Memory B cell (primary cell): Measurements from ENCODE around the gene ABCA10.
"Not testable (repeated sequence)": the region's sequence is repeated elsewhere in the genome, so short reads cannot be mapped to it uniquely, and the experiment has no call there.

Experiments
- ATAC-seq: fragments of 150-1000 bp; cut with Tn5 transposase; 2 replicates; pipeline ENCODE4 v1.10.0; 2021; ENCODE audit warnings: low read depth, mild to moderate bottlenecking, moderate library complexity
- DNase-seq, 2 donors: peaks; one replicate each; pipeline ENCODE4 v3.0.0; 2022; ENCODE audit warnings: low spot score in 2 of 2
- H3K27ac Mint-ChIP-seq: one replicate; pipeline ENCODE4 v1.8.0; 2022; ENCODE audit warnings: mild to moderate bottlenecking, moderate library complexity, mixed read lengths
- H3K27me3 Mint-ChIP-seq: one replicate; pipeline ENCODE4 v1.8.0; 2022; ENCODE audit warnings: mixed read lengths
- H3K36me3 Mint-ChIP-seq: one replicate; pipeline ENCODE4 v1.8.0; 2022; ENCODE audit warnings: mild to moderate bottlenecking, mixed read lengths
- H3K4me1 Mint-ChIP-seq: one replicate; pipeline ENCODE4 v1.8.0; 2022; ENCODE audit warnings: mixed read lengths
- H3K4me3 Mint-ChIP-seq: one replicate; pipeline ENCODE4 v1.8.0; 2022; ENCODE audit warnings: mild to moderate bottlenecking, moderate library complexity, mixed read lengths
- H3K9me3 Mint-ChIP-seq: one replicate; pipeline ENCODE4 v1.8.0; 2022; ENCODE audit warnings: mixed read lengths

ABCA10 gene

GRCh38 chr17:69207151-69207550, 21.5 kb downstream of the ABCA10 start:
- no peak overlapping the region for H3K4me3 Mint-ChIP-seq
- H3K9me3 Mint-ChIP-seq, result peaks cover 5% of the 10 kb centered on the region
- H3K36me3 Mint-ChIP-seq, result no peaks in the 10 kb centered on the region
- H3K4me1 Mint-ChIP-seq, result peaks cover 11% of the 10 kb centered on the region
- ATAC-seq (no peak), DNase-seq (no peak)
- H3K27ac Mint-ChIP-seq, result no peak overlapping the region
- H3K27me3 Mint-ChIP-seq, result no peaks in the 10 kb centered on the region

- Mint-ChIP-seq H3K4me3 (no peak overlapping the region), H3K9me3 (no peaks in the 10 kb centered on the region), H3K27me3 (no peaks in the 10 kb centered on the region), H3K4me1 (no peaks in the 10 kb centered on the region), H3K27ac (no peak overlapping the region), H3K36me3 (no peaks in the 10 kb centered on the region)
- no peak for ATAC-seq
- no peak for DNase-seq
Observed at GRCh38 chr17:69198238-69198637, 30.4 kb downstream of the ABCA10 start.

- not testable (repeated sequence) for H3K4me3 Mint-ChIP-seq, DNase-seq, H3K27ac Mint-ChIP-seq
Observed at GRCh38 chr17:69196105-69196653, 32.4 kb downstream of the ABCA10 start.

GRCh38 chr17:69192754-69193153, 35.9 kb downstream of the ABCA10 start:
- DNase-seq (no peak), ATAC-seq (no peak)
- H3K27ac Mint-ChIP-seq, result no peak overlapping the region
- no peaks in the 10 kb centered on the region for H3K9me3 Mint-ChIP-seq
- no peak overlapping the region for H3K4me3 Mint-ChIP-seq
- H3K27me3 Mint-ChIP-seq, result no peaks in the 10 kb centered on the region
- no peaks in the 10 kb centered on the region for H3K4me1 Mint-ChIP-seq
- no peaks in the 10 kb centered on the region for H3K36me3 Mint-ChIP-seq

More at GRCh38 chr17:69196105-69196653, 32.4 kb downstream of the ABCA10 start:
- not testable (repeated sequence) for H3K4me1 Mint-ChIP-seq, ATAC-seq, H3K36me3 Mint-ChIP-seq, H3K27me3 Mint-ChIP-seq, H3K9me3 Mint-ChIP-seq

GRCh38 chr17:69188796-69189195, 39.8 kb downstream of the ABCA10 start:
- Mint-ChIP-seq H3K36me3 (no peaks in the 10 kb centered on the region), H3K9me3 (no peaks in the 10 kb centered on the region)

GRCh38 chr17:69188064-69188463, 40.6 kb downstream of the ABCA10 start:
- no peaks in the 10 kb centered on the region for H3K9me3 Mint-ChIP-seq
- DNase-seq (no peak), ATAC-seq (no peak)
- H3K4me3 Mint-ChIP-seq, result no peak overlapping the region
- no peak overlapping the region for H3K27ac Mint-ChIP-seq
- H3K27me3 Mint-ChIP-seq, result no peaks in the 10 kb centered on the region
- no peaks in the 10 kb centered on the region for H3K4me1 Mint-ChIP-seq
- H3K36me3 Mint-ChIP-seq, result no peaks in the 10 kb centered on the region

More at GRCh38 chr17:69188796-69189195, 39.8 kb downstream of the ABCA10 start:
- no peak for DNase-seq
- Mint-ChIP-seq H3K27ac (no peak overlapping the region), H3K4me3 (no peak overlapping the region), H3K27me3 (no peaks in the 10 kb centered on the region), H3K4me1 (no peaks in the 10 kb centered on the region)
- ATAC-seq, result no peak

- H3K27me3 Mint-ChIP-seq, result no peaks in the 10 kb centered on the region
- no peaks in the 10 kb centered on the region for H3K36me3 Mint-ChIP-seq
- no peak for ATAC-seq
- DNase-seq, result no peak
- H3K9me3 Mint-ChIP-seq, result no peaks in the 10 kb centered on the region
- H3K27ac Mint-ChIP-seq, result no peak overlapping the region
- no peak overlapping the region for H3K4me3 Mint-ChIP-seq
- H3K4me1 Mint-ChIP-seq, result no peaks in the 10 kb centered on the region
Observed at GRCh38 chr17:69187294-69187693, 41.3 kb downstream of the ABCA10 start.

- Mint-ChIP-seq H3K27me3 (no peaks in the 10 kb centered on the region), H3K36me3 (no peaks in the 10 kb centered on the region)
Observed at GRCh38 chr17:69179227-69179952, 49.2 kb downstream of the ABCA10 start.

GRCh38 chr17:69176457-69176795, 52.2 kb downstream of the ABCA10 start:
- no peak for DNase-seq
- H3K4me1 Mint-ChIP-seq, result peaks cover 13% of the 10 kb centered on the region
- no peak for ATAC-seq
- no peak overlapping the region for H3K4me3 Mint-ChIP-seq
- no peaks in the 10 kb centered on the region for H3K27me3 Mint-ChIP-seq
- H3K9me3 Mint-ChIP-seq, result no peaks in the 10 kb centered on the region
- H3K36me3 Mint-ChIP-seq, result peaks cover 2% of the 10 kb centered on the region
- no peak overlapping the region for H3K27ac Mint-ChIP-seq

More at GRCh38 chr17:69179227-69179952, 49.2 kb downstream of the ABCA10 start:
- Mint-ChIP-seq H3K27ac (peak overlapping the region; percentile 54), H3K4me1 (peaks cover 13% of the 10 kb centered on the region), H3K4me3 (no peak overlapping the region), H3K9me3 (no peaks in the 10 kb centered on the region)
- no peak for DNase-seq
- ATAC-seq, result peak; percentile 27

- Mint-ChIP-seq H3K4me1 (peaks cover 13% of the 10 kb centered on the region), H3K4me3 (no peak overlapping the region), H3K27ac (no peak overlapping the region), H3K9me3 (no peaks in the 10 kb centered on the region), H3K36me3 (peaks cover 2% of the 10 kb centered on the region), H3K27me3 (no peaks in the 10 kb centered on the region)
- DNase-seq, result no peak
- ATAC-seq, result no peak
Observed at GRCh38 chr17:69175625-69176456, 52.8 kb downstream of the ABCA10 start.

- H3K27me3 Mint-ChIP-seq, result no peaks in the 10 kb centered on the region
- no peak overlapping the region for H3K4me3 Mint-ChIP-seq
- H3K27ac Mint-ChIP-seq, result no peak overlapping the region
- H3K9me3 Mint-ChIP-seq, result no peaks in the 10 kb centered on the region
- no peak for ATAC-seq
- no peak for DNase-seq
- H3K4me1 Mint-ChIP-seq, result peaks cover 19% of the 10 kb centered on the region
- peaks cover 2% of the 10 kb centered on the region for H3K36me3 Mint-ChIP-seq
Observed at GRCh38 chr17:69175262-69175624, 53.4 kb downstream of the ABCA10 start.

- ATAC-seq, result no peak
- H3K36me3 Mint-ChIP-seq, result peaks cover 4% of the 10 kb centered on the region
- no peak overlapping the region for H3K27ac Mint-ChIP-seq
- peaks cover 15% of the 10 kb centered on the region for H3K4me1 Mint-ChIP-seq
- DNase-seq, result no peak
- H3K9me3 Mint-ChIP-seq, result no peaks in the 10 kb centered on the region
- H3K4me3 Mint-ChIP-seq, result no peak overlapping the region
- H3K27me3 Mint-ChIP-seq, result no peaks in the 10 kb centered on the region
Observed at GRCh38 chr17:69173118-69173517, 55.5 kb downstream of the ABCA10 start.

- H3K36me3 Mint-ChIP-seq, result peaks cover 4% of the 10 kb centered on the region
- H3K27ac Mint-ChIP-seq, result no peak overlapping the region
Observed at GRCh38 chr17:69170377-69170776, 58.2 kb downstream of the ABCA10 start.

GRCh38 chr17:69168642-69169041, 60.0 kb downstream of the ABCA10 start:
- H3K9me3 Mint-ChIP-seq, H3K4me3 Mint-ChIP-seq, H3K27me3 Mint-ChIP-seq, DNase-seq, H3K36me3 Mint-ChIP-seq, H3K4me1 Mint-ChIP-seq, H3K27ac Mint-ChIP-seq, ATAC-seq: not testable (repeated sequence)

More at GRCh38 chr17:69170377-69170776, 58.2 kb downstream of the ABCA10 start:
- peak; percentile 31 for ATAC-seq
- H3K9me3 Mint-ChIP-seq, result no peaks in the 10 kb centered on the region
- peak overlapping the region; percentile 11 for H3K4me3 Mint-ChIP-seq
- no peaks in the 10 kb centered on the region for H3K27me3 Mint-ChIP-seq
- DNase-seq, result no peak
- peaks cover 5% of the 10 kb centered on the region for H3K4me1 Mint-ChIP-seq
